ENCODE data around the gene RPL32.

Gene RPL32

DNA sequence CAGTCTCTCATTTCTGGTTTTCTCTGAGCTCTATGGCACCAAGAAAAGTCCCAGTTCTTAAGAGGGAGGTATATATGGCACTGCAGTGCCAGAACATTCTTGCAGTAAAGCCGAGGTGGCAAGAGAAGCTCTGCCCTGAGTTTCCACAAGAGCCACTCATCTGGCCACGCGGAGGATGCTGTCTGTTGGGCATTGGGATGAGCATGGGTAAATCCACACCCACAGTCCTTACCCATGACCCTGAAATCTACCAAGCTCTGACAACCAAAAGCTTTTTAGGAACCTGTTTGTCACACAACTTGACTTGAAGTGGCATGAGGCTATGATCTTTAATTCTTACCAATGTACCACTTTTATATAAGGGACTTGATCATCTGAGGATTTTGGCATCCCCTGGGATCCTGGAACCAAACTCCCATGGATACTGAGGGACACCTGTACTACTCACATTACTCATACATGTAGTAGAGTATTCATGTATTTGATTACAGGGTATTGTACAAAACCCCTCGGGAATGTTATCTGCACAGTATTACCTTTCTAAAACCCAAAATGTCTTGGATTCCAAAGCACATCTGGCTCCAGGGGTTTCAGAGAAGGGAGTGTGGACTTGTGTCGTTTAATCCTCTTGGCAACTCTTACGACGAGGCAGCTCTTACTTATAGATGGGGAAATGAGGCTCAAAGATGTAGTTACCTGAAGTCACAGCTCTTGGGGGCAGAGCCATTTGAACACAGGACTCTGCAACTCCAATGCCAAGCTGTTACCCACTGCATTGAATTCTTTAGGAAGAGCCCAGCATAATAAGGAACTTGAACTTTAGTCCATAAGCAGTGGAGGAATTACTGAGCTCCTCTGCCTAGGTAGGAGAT is 8.8 kb downstream of the RPL32 start:
- DNase-seq = no peak

DNA sequence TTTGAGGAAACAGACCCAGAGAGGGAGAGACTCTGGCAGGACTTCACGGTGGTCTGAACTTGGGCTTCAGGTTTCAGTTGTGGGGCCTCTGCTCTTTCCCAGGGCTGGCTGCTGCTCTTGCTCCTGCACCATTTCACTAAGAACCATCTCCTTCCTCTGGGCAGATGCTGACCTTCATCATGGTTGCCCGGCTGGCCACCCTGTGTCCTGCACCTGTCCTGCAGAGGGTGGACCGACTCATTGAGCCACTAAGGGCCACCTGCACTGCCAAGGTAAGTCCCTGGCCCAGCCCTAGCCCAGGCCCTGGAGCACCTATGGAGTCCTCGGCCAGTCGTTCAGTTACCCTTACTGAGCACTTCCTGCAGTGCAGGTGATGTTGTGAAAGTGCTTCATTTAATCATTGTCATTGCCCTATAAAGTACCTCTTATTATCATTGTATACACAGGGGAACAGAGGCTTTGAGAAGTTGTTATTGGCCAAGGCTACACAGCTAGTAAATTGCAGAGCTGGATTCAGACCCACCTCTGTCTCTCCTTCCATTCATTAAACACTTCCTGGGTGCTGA is 10.0 kb downstream of the RPL32 start:
- DNase-seq = no peak

DNA sequence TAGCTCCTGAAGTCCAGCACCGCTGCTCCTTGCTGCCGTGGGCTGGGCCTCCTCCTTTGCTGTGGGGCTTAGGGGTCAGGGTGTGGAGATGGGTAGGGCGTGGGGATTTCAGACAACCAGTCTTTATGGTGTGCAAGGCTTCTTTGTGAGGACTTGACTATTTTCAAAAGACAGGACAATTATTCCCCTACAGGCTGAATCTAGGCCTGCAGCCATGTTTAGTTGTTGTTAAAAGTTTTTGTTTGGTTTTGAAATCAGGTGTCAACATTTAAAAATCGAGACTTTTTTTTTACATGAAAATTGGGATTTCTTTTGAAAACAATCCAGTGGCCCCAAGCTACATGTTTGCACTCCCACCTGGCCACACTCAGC is 10.6 kb downstream of the RPL32 start:
- no peak for DNase-seq

GRCh38 chr3:12829886-12830784 is 11.2 kb downstream of the RPL32 start:
- DNase-seq = no peak

DNA sequence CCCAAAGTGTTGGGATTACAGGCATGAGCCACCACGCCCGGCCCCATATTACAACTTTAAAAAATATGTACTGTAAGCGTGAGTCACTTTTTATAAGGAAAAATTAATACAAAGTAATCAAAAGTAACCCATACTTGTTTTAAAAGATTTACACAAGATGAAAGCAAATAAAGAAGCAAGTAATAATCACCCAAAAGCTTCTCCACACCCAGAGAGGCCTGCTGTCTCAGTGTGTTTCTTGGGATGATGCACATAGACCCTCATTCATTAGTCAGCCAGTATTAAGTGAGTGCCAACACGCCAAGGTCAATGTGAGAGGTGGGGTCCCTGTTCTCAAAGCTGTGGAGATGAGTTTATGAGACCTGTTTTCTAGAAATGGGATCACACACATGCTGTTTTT is 12.0 kb downstream of the RPL32 start:
- DNase-seq = no peak

DNA sequence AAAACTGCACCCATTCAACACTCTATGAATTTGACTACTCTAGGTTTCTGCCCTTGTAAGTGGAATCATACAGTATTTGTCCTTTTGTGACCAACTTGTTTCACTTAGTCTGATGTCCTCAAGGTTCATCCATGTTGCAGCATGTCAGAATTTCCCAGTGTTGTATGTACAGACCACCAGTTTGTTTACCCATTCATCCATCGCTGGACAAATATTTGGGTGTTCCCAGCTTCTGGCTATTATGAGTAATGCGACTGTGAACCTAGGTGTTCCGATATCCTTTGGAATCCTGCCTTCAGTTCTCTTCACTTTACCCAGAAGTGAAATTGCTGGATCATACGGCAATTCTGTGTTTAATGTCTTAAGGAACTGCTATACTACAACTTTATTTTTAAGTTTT is 12.6 kb downstream of the RPL32 start:
- DNase-seq = no peak

- no peak for DNase-seq
Observed at GRCh38 chr3:12825156-12825555, 16.2 kb downstream of the RPL32 start.

- DNase-seq = no peak
Observed at GRCh38 chr3:12824299-12824698, 17.1 kb downstream of the RPL32 start.

DNA sequence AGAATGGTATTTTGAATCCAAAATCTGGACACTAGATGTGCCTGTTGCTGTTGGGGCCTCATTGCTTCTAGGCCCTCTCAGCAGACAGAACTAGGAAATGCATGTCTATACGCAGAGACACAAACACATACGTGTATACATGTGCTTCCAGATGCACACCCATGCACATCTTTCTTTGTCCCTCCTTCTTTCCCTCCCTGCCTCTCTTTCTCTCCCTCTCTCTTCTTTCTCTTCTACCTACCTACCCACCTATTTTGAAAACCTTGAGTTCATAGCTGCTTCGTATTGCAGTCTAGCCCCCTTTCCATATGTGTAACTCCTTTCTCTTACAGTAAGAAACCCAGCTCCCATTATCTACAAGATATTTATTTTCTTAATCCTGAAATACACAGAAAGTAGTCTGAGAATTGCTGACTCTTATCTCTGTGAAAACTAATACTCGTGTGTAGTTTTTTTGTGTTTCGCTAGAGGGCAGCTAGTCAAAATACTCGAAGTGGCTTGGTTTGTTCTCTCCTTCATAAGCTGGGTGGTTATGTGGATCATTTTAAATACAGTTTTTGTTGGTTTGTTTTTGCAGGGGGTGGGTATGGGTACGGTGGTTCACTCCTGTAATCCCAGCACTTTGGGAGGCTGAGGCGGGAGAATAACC is 18.5 kb downstream of the RPL32 start:
- no peak for DNase-seq

GRCh38 chr3:12818773-12819172 is 22.6 kb downstream of the RPL32 start:
- DNase-seq = peak in 1 of 2 experiments; percentile 7

GRCh38 chr3:12818273-12818672 is 23.1 kb downstream of the RPL32 start:
- DNase-seq = no peak

DNA sequence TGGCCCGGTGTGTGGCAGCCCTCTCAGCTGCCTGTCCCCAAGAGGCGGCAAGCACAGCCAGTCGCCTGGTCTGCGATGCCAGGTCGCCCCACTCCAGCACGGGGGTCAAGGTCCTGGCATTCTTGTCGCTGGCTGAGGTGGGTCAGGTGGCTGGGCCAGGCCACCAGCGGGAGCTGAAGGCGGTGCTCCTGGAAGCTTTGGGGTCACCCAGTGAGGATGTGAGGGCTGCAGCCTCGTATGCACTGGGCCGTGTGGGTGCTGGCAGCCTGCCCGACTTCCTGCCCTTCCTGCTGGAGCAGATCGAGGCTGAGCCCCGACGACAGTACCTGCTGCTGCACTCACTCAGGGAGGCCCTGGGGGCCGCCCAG is 24.0 kb downstream of the RPL32 start:
- no peak for DNase-seq

- DNase-seq = no peak
Observed at GRCh38 chr3:12816521-12817342, 24.6 kb downstream of the RPL32 start.

DNA sequence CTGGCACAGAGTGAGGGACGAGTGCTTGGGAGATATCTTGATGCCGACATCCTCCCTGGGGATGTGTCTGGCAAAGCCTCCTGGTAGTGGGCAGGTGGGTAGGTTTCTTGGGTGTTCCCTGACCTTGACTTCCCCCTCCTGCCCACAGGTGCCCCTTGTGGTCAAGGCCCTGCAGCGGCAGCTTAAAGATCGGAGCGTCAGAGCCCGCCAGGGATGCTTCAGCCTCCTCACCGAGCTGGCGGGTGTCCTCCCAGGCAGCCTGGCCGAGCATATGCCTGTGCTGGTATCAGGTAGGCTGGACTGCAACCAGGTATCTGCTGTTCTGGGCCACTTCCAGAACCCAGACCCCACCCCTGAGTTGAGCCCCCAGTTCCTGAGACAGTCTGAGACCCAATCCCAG is 25.6 kb downstream of the RPL32 start:
- DNase-seq = no peak

DNA sequence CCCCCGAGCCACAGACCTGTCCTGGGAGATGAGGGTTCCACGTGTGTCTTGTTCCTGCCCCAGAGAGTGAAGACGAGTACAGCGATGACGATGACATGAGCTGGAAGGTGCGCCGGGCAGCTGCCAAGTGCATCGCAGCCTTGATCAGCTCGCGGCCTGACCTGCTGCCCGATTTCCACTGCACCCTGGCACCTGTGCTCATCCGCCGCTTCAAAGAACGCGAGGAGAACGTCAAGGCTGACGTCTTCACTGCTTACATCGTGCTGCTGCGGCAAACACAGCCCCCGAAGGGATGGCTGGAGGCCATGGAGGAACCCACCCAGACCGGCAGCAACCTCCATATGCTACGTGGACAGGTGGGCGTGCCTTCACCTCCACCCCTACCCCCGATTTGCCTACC is 26.3 kb downstream of the RPL32 start:
- no peak for DNase-seq

GRCh38 chr3:12813967-12814366 is 27.4 kb downstream of the RPL32 start:
- no peak for DNase-seq

DNA sequence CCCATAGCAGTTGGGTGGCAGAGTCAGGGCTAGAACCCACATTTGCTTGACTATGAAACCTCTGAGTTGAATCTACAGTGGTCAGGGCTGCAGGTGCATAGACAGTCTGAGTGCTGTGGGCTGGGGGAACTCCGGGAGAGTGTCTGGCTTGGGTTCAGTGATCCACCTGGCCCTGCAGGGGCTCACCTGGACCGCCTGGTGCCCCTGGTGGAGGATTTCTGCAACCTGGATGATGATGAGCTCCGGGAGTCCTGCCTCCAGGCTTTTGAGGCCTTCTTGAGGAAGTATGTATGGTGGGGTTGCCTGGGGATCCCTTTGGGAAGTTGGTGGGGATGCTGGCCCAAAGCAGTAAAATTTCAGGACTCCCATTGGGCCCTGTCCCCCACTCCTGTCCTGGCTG is 28.6 kb downstream of the RPL32 start:
- DNase-seq = no peak

- DNase-seq = no peak
Observed at GRCh38 chr3:12810961-12811360, 30.4 kb downstream of the RPL32 start.

DNA sequence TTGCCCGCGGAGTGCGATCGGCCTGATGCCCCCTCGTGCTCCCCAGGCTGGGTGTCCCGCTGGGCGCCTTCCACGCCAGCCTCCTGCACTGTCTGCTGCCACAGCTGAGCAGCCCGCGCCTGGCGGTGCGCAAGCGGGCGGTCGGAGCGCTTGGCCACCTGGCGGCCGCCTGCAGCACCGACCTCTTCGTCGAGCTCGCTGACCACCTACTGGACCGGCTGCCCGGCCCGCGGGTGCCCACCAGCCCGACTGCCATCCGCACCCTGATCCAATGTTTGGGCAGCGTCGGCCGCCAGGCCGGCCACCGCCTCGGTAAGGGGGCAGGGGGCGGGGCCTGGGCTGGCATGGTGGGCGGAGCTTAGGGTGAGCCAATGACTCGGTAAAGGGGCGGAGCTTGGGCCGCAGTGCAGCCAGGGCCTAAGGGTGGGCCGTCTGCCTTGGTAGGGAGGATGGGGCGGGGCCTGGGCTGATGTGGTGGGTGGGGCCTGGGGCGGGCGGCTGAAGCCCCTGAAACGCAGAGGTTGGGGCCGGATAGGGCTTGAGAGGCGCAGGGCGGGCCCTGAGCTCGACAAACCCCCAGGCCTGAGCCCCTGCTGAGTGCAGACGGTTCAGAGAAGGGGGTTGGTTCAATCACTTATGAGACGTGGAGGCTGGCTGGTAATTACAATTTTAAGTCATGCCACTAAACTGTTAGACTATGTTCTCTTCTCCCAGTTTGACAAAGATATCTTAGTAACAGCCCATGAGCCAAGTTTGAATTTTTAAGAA is 31.2 kb downstream of the RPL32 start:
- DNase-seq = peak in 1 of 2 experiments; percentile 7

DNA sequence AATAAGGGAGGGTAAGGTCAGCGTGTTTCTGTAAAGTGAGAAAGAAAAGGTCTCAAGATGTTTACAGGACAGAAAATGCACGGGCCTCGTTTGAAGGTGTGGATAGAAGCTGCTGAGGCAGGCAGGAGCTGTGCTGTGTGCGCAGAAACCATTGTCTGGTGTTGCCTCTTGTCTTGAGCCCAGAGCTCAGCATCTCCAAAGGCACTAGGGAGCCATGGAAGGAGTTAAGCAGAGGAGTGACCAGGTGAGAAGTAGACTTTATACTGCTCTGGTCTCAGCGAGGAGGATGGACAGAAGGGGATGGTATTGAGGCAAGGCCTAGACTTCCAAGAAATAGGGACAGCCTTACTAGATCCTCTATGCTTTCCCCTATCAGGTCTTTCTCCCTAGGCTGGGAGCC is 31.9 kb downstream of the RPL32 start:
- no peak for DNase-seq

DNA sequence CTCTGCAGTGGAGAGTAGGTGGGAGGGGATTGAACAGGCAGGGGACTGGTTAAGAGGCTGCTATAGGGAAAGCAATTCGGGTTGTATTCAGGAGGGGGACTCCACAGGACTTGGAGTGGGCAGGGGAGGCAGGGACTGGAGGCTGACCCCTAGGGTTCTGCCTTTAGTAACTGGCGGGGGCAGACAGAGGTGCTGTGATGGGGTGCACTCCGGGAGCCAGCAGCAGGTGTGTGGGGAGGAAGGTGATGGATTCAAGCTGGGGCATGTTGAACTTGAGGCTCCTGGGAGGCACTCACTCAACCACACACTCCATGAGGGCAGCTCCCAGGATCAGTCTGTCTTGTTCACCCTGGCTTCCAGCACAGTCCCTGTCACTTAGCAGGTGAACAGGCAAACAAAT is 32.4 kb downstream of the RPL32 start:
- no peak for DNase-seq

DNA sequence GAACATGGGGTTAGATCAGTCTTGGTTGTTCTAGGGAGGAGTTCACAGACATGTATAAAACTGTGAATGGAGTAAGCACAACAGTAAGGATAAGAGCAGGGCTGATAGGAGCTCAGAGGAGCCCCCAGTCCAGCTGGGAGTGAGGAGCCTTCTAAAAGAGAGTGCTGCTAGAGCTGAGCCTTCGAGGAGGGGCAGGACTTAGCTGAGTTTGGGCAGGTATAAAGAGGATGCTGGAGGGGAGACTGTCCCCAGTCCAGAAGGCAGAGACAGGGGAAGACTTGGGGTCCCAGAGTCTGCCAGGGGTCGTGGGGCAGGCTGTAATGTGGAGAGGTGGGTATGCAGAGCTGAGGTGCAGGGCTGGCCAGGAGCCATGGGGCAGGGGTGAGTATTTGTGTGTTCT is 32.8 kb downstream of the RPL32 start:
- no peak for DNase-seq
